ENCODE measurements around the gene ADM2. TPM values are rescaled to one million over a fixed set of nuclear protein-coding genes. Genes with fewer than 3 reads are reported as not detected.

Gene ADM2
- total RNA-seq, 1 donor, result 2.6 TPM

DNA sequence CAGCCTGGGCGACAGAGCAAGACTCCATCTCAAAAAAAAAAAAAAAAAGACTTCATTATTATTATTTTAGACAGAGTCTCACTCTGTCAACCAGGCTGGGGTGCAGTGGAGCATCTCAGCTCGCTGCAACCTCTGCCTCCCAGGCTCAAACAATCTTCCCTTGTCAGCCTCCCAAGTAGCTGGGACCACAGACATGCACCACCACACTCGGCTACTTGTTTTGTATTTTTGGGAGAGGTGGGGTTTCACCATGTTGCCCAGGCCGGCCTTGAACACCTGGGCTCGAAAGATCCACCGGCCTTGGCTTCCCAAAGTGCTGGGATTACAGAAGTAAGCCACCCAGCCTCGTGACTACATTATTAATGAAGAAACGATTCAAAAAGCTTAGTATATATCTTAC lies 53.8 kb downstream of the ADM2 start:
- TF ChIP-seq, protein P1, sequence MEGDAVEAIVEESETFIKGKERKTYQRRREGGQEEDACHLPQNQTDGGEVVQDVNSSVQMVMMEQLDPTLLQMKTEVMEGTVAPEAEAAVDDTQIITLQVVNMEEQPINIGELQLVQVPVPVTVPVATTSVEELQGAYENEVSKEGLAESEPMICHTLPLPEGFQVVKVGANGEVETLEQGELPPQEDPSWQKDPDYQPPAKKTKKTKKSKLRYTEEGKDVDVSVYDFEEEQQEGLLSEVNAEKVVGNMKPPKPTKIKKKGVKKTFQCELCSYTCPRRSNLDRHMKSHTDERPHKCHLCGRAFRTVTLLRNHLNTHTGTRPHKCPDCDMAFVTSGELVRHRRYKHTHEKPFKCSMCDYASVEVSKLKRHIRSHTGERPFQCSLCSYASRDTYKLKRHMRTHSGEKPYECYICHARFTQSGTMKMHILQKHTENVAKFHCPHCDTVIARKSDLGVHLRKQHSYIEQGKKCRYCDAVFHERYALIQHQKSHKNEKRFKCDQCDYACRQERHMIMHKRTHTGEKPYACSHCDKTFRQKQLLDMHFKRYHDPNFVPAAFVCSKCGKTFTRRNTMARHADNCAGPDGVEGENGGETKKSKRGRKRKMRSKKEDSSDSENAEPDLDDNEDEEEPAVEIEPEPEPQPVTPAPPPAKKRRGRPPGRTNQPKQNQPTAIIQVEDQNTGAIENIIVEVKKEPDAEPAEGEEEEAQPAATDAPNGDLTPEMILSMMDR (IDR thresholded peaks at IDR 0.05; ENCODE audit: insufficient read depth, low read depth, low read length), result no peak
- H3K4me3 ChIP-seq (ENCODE audit: low read depth, low read length), result no peak overlapping the region
- DNase-seq (ENCODE audit: low read depth), result no peak

Other genes starting within 250 kb of the ADM2 start
- 25.4 and 32.4 TPM in 2 replicates for gene TUBGCP6, start 236.5 kb upstream of the ADM2 start, total RNA-seq
- gene HDAC10, start 230.3 kb upstream of the ADM2 start, total RNA-seq, result 18.7 and 19.4 TPM in 2 replicates
- gene MAPK12, start 219.9 kb upstream of the ADM2 start, total RNA-seq, result 39.3 and 42.7 TPM in 2 replicates
- 6.5 and 6.8 TPM in 2 replicates for gene MAPK11, start 211.2 kb upstream of the ADM2 start, total RNA-seq
- gene PLXNB2, start 173.9 kb upstream of the ADM2 start, total RNA-seq, result 148 and 168 TPM in 2 replicates
- 2.3 and 2.6 TPM in 2 replicates for gene DENND6B, start 154.5 kb upstream of the ADM2 start, total RNA-seq
- 54.0 and 62.2 TPM in 2 replicates for gene PPP6R2, start 138.2 kb upstream of the ADM2 start, total RNA-seq
- gene SBF1, start 6.5 kb upstream of the ADM2 start, total RNA-seq, result 75.1 and 82.8 TPM in 2 replicates
- 0.32 TPM in 1 of 2 replicates, not detected in the other for gene MIOX, start 5.3 kb downstream of the ADM2 start, total RNA-seq
- 50.1 and 52.5 TPM in 2 replicates for gene LMF2, start 26.2 kb downstream of the ADM2 start, total RNA-seq
- 27.2 and 35.4 TPM in 2 replicates for gene NCAPH2, start 26.7 kb downstream of the ADM2 start, total RNA-seq
- 2.6 TPM in 2 replicates for gene SCO2, start 44.1 kb downstream of the ADM2 start, total RNA-seq
- 16.0 and 21.6 TPM in 2 replicates for gene TYMP, start 48.5 kb downstream of the ADM2 start, total RNA-seq
- gene KLHDC7B, start 64.4 kb downstream of the ADM2 start, total RNA-seq, result 0.32 TPM in 1 of 2 replicates, not detected in the other
- gene SYCE3, start 81.4 kb downstream of the ADM2 start, total RNA-seq, result not detected in 2 replicates
- gene CPT1B, start 96.9 kb downstream of the ADM2 start, total RNA-seq, result 3.2 and 3.9 TPM in 2 replicates
- gene CHKB, start 101.3 kb downstream of the ADM2 start, total RNA-seq, result 18.1 and 24.5 TPM in 2 replicates
- gene MAPK8IP2, start 119.2 kb downstream of the ADM2 start, total RNA-seq, result 0.32 and 0.43 TPM in 2 replicates
- 9.9 and 19.0 TPM in 2 replicates for gene ARSA, start 146.6 kb downstream of the ADM2 start, total RNA-seq
- gene SHANK3, start 191.3 kb downstream of the ADM2 start, total RNA-seq, result 0.64 and 0.86 TPM in 2 replicates

All from fibroblast of villous mesenchyme (primary cell).